Cardiac muscle cell (in vitro differentiated cells and primary cell): ENCODE results near the gene ODAD4. TPM values are rescaled to one million over a fixed set of nuclear protein-coding genes. Genes with fewer than 3 reads are reported as not detected.

Source experiments
- DNase-seq, 2 donors: peaks; one replicate each; pipeline versions ENCODE4 v3.0.0 to v3.0.0-alpha.2; 2010 to 2017; ENCODE audit warnings: low read depth in 1 of 2, low spot score in 1 of 2
- H3K27ac ChIP-seq: fragments of 200-600 bp; sonication (generic); 2 replicates; pipeline ENCODE4 v1.5.1; 2016
- H3K27me3 ChIP-seq: fragments of 200-600 bp; sonication (generic); 2 replicates; pipeline ENCODE4 v1.6.0; 2016; ENCODE audit warnings: control low read depth
- H3K36me3 ChIP-seq: fragments of 200-600 bp; sonication (generic); 2 replicates; pipeline ENCODE4 v1.5.1; 2016; ENCODE audit warnings: control low read depth
- H3K4me1 ChIP-seq: fragments of 200-600 bp; sonication (generic); 2 replicates; pipeline ENCODE4 v1.8.1; 2017; ENCODE audit warnings: low read depth, mild to moderate bottlenecking, mixed run types
- H3K4me3 ChIP-seq: fragments of 200-600 bp; sonication (generic); 2 replicates; pipeline ENCODE4 v1.5.1; 2016; ENCODE audit warnings: mild to moderate bottlenecking
- H3K9me3 ChIP-seq: fragments of 200-600 bp; sonication (generic); 2 replicates; pipeline ENCODE4 v1.5.1; 2017; ENCODE audit warnings: low read depth, mild to moderate bottlenecking, control low read depth
- CTCF ChIP-seq: IDR thresholded peaks from 2 replicates; pipeline ENCODE4 v1.5.1; 2012; ENCODE audit warnings: low read depth, mild to moderate bottlenecking, low read length
- polyA plus RNA-seq: library from polyadenylated mRNA; unstranded; fragments of >200 nt; fragmentation: Nextera tagmentation; extraction: Ambion mirVana; gene quantifications from 2 replicates; pipeline ENCODE4 v1.2.1, GENCODE V29; 2016
- total RNA-seq: library from RNA; depleted of rRNA; stranded (reverse); fragments of >200 nt; gene quantifications from 2 replicates; pipeline ENCODE4 v1.2.3, GENCODE V29; 2016

ODAD4 gene
- total and polyA plus RNA-seq, 2 experiments from 2014 or later: 3.2 to 4.5 TPM

- DNase-seq: peak; percentile 94 to 96
- H3K4me3 ChIP-seq: peak within 1 kb of the TSS; percentile 58
- no peak for TF ChIP-seq CTCF
- no peaks in the 10 kb centered on the region for H3K36me3 ChIP-seq
- no peaks in the 10 kb centered on the region for H3K9me3 ChIP-seq
- H3K27ac ChIP-seq: peak within 1 kb of the TSS; percentile 77
- no peaks in the 10 kb centered on the region for H3K27me3 ChIP-seq
- no peaks in the 10 kb centered on the region for H3K4me1 ChIP-seq
Measured at GRCh38 chr17:41966463-41967140, 36.2 kb downstream of the ODAD4 start, which contains the start of gene CNP. CNP (plus strand) TSS chr17:41966795; CDS start chr17:41966885, 90 bp downstream.

GRCh38 chr17:41967141-41967920 lies 36.9 kb downstream of the ODAD4 start:
- H3K9me3 ChIP-seq: no peaks in the 10 kb centered on the region
- H3K27ac ChIP-seq: peak overlapping the region; percentile 77
- H3K27me3 ChIP-seq: no peaks in the 10 kb centered on the region
- peaks cover 4% of the 10 kb centered on the region for H3K36me3 ChIP-seq
- DNase-seq: peak in 1 of 2 donors; percentile 28
- no peak for TF ChIP-seq CTCF
- no peaks in the 10 kb centered on the region for H3K4me1 ChIP-seq
- peak overlapping the region; percentile 58 for H3K4me3 ChIP-seq

GRCh38 chr17:41967921-41968578 lies 37.6 kb downstream of the ODAD4 start:
- Histone ChIP-seq H3K27me3 (no peaks in the 10 kb centered on the region), H3K4me1 (no peaks in the 10 kb centered on the region), H3K36me3 (peaks cover 9% of the 10 kb centered on the region), H3K27ac (peak overlapping the region; percentile 9), H3K9me3 (no peaks in the 10 kb centered on the region), H3K4me3 (no peak overlapping the region)
- no peak for TF ChIP-seq CTCF
- no peak for DNase-seq

- no peak for TF ChIP-seq CTCF
- H3K4me1 ChIP-seq: no peaks in the 10 kb centered on the region
- no peak overlapping the region for H3K4me3 ChIP-seq
- no peaks in the 10 kb centered on the region for H3K27me3 ChIP-seq
- no peaks in the 10 kb centered on the region for H3K9me3 ChIP-seq
- peaks cover 9% of the 10 kb centered on the region for H3K36me3 ChIP-seq
- no peak for DNase-seq
- H3K27ac ChIP-seq: no peak overlapping the region
Measured at GRCh38 chr17:41968676-41969075, 38.3 kb downstream of the ODAD4 start.

GRCh38 chr17:41970901-41971331 lies 40.5 kb downstream of the ODAD4 start:
- peaks cover 19% of the 10 kb centered on the region for H3K36me3 ChIP-seq
- no peaks in the 10 kb centered on the region for H3K4me1 ChIP-seq
- no peak overlapping the region for H3K27ac ChIP-seq
- no peaks in the 10 kb centered on the region for H3K9me3 ChIP-seq
- no peak for TF ChIP-seq CTCF
- H3K4me3 ChIP-seq: no peak overlapping the region
- no peaks in the 10 kb centered on the region for H3K27me3 ChIP-seq
- no peak for DNase-seq
